HG03097 (cell line): ENCODE measurements around the gene PRKCQ.

Source experiments
- ATAC-seq: cut with Tn5 transposase; IDR thresholded peaks from one replicate; pipeline ENCODE4 v1.9.1; 2021; ENCODE audit not compliant: unreplicated experiment, low FRiP score

The PRKCQ gene

GRCh38 chr10:6570893-6571292 lies 9.2 kb downstream of the PRKCQ start:
- no peak for ATAC-seq

GRCh38 chr10:6569259-6569658 lies 10.8 kb downstream of the PRKCQ start:
- ATAC-seq = no peak

- ATAC-seq = no peak
These were observed 12.2 kb downstream of the PRKCQ start for GRCh38 chr10:6567884-6568283.

- ATAC-seq = no peak
These were observed 12.8 kb downstream of the PRKCQ start for GRCh38 chr10:6567203-6567703.

- ATAC-seq = no peak
These were observed 14.5 kb downstream of the PRKCQ start for GRCh38 chr10:6565588-6565987.

GRCh38 chr10:6564367-6564766 lies 15.7 kb downstream of the PRKCQ start:
- ATAC-seq = no peak

- ATAC-seq = no peak
These were observed 16.3 kb downstream of the PRKCQ start for GRCh38 chr10:6563731-6564130.

- ATAC-seq = no peak
These were observed 17.0 kb downstream of the PRKCQ start for GRCh38 chr10:6563075-6563474.

GRCh38 chr10:6562221-6562620 lies 17.9 kb downstream of the PRKCQ start:
- ATAC-seq = no peak

GRCh38 chr10:6561552-6561951 lies 18.5 kb downstream of the PRKCQ start:
- no peak for ATAC-seq

- no peak for ATAC-seq
These were observed 21.2 kb downstream of the PRKCQ start for GRCh38 chr10:6558759-6559461.

- no peak for ATAC-seq
These were observed 21.8 kb downstream of the PRKCQ start for GRCh38 chr10:6558272-6558671.

- ATAC-seq = no peak
These were observed 26.1 kb downstream of the PRKCQ start for GRCh38 chr10:6553937-6554336.

- ATAC-seq = no peak
These were observed 36.6 kb downstream of the PRKCQ start for GRCh38 chr10:6543431-6544005.

GRCh38 chr10:6542999-6543430 lies 37.1 kb downstream of the PRKCQ start:
- no peak for ATAC-seq

- ATAC-seq = no peak
These were observed 40.2 kb downstream of the PRKCQ start for GRCh38 chr10:6539833-6540232.

- ATAC-seq = no peak
These were observed 42.3 kb downstream of the PRKCQ start for GRCh38 chr10:6537770-6538169.

- no peak for ATAC-seq
These were observed 44.0 kb downstream of the PRKCQ start for GRCh38 chr10:6536102-6536501.

GRCh38 chr10:6535156-6535764 lies 44.8 kb downstream of the PRKCQ start:
- ATAC-seq = no peak

- ATAC-seq = no peak
These were observed 47.8 kb downstream of the PRKCQ start for GRCh38 chr10:6532321-6532720.

GRCh38 chr10:6530966-6531365 lies 49.1 kb downstream of the PRKCQ start:
- no peak for ATAC-seq
